GM18505 (cell line): ENCODE results near the gene DENND4B.

Experiments used
- ATAC-seq: cut with Tn5 transposase; IDR thresholded peaks from one replicate; pipeline ENCODE4 v1.9.1; 2021; ENCODE audit not compliant: unreplicated experiment
- POLR2A ChIP-seq: IDR thresholded peaks from 4 replicates; pipeline ENCODE4 v1.6.1; 2011; ENCODE audit warnings: borderline replicate concordance; ENCODE audit not compliant: insufficient read depth, insufficient read length; ENCODE audit errors: extremely low read depth

Gene DENND4B

GRCh38 chr1:153944827-153945117, 1.7 kb downstream of the DENND4B start:
- no peak for ATAC-seq
- no peak for TF ChIP-seq POLR2A

GRCh38 chr1:153944005-153944826, 2.3 kb downstream of the DENND4B start:
- TF ChIP-seq POLR2A = no peak
- no peak for ATAC-seq

- TF ChIP-seq POLR2A = no peak
These were observed 3.6 kb downstream of the DENND4B start for GRCh38 chr1:153942766-153943549.

GRCh38 chr1:153941826-153942725, 4.4 kb downstream of the DENND4B start:
- ATAC-seq = no peak
- no peak for TF ChIP-seq POLR2A

More at GRCh38 chr1:153942766-153943549, 3.6 kb downstream of the DENND4B start:
- ATAC-seq = no peak

- ATAC-seq = no peak
- TF ChIP-seq POLR2A = no peak
These were observed 5.8 kb downstream of the DENND4B start for GRCh38 chr1:153940756-153941155.

- TF ChIP-seq POLR2A = no peak
- no peak for ATAC-seq
These were observed 7.0 kb downstream of the DENND4B start for GRCh38 chr1:153939476-153939875.

GRCh38 chr1:153938996-153939395, 7.5 kb downstream of the DENND4B start:
- TF ChIP-seq POLR2A = no peak
- ATAC-seq = no peak

- no peak for TF ChIP-seq POLR2A
- ATAC-seq = no peak
These were observed 9.2 kb downstream of the DENND4B start for GRCh38 chr1:153937331-153937730.

- TF ChIP-seq POLR2A = no peak
- ATAC-seq = no peak
These were observed 10.3 kb downstream of the DENND4B start for GRCh38 chr1:153936011-153936802.

- no peak for ATAC-seq
- TF ChIP-seq POLR2A = no peak
These were observed 11.8 kb downstream of the DENND4B start for GRCh38 chr1:153934746-153935145.

GRCh38 chr1:153933955-153934354, 12.6 kb downstream of the DENND4B start:
- no peak for ATAC-seq
- no peak for TF ChIP-seq POLR2A

- no peak for ATAC-seq
- no peak for TF ChIP-seq POLR2A
These were observed 13.1 kb downstream of the DENND4B start for GRCh38 chr1:153933430-153933829.
